ENCODE results near the gene RTN4RL2.

Gene RTN4RL2

GRCh38 chr11:57483562-57483918, 23.2 kb downstream of the RTN4RL2 start:
- H3K4me3 ChIP-seq (ENCODE audit: low read depth, low read length), result no peak overlapping the region
- TF ChIP-seq CTCF (IDR thresholded peaks at IDR 0.05; ENCODE audit: low read depth, low read length), result no peak
- no peak for DNase-seq (ENCODE audit: low read depth, low spot score)
- in situ Hi-C loops (cut with HindIII; ENCODE audit: low sequenced_read_pairs), result no loop called here

- in situ Hi-C loops (cut with HindIII; ENCODE audit: low sequenced_read_pairs), result no loop called here
- no peak for DNase-seq (ENCODE audit: low read depth, low spot score)
- H3K4me3 ChIP-seq (ENCODE audit: low read depth, low read length), result no peak overlapping the region
- TF ChIP-seq CTCF (IDR thresholded peaks at IDR 0.05; ENCODE audit: low read depth, low read length), result no peak
Measured at GRCh38 chr11:57484141-57484710, 23.9 kb downstream of the RTN4RL2 start.

- H3K4me3 ChIP-seq (ENCODE audit: low read depth, low read length), result no peak overlapping the region
- in situ Hi-C loops (cut with HindIII; ENCODE audit: low sequenced_read_pairs), result no loop called here
- no peak for TF ChIP-seq CTCF (IDR thresholded peaks at IDR 0.05; ENCODE audit: low read depth, low read length)
- no peak for DNase-seq (ENCODE audit: low read depth, low spot score)
Measured at GRCh38 chr11:57485217-57485990, 25.1 kb downstream of the RTN4RL2 start.

- no peak for TF ChIP-seq CTCF (IDR thresholded peaks at IDR 0.05; ENCODE audit: low read depth, low read length)
- in situ Hi-C loops (cut with HindIII; ENCODE audit: low sequenced_read_pairs), result no loop called here
- no peak overlapping the region for H3K4me3 ChIP-seq (ENCODE audit: low read depth, low read length)
- DNase-seq (ENCODE audit: low read depth, low spot score), result no peak
Measured at GRCh38 chr11:57487021-57487778, 26.9 kb downstream of the RTN4RL2 start.

GRCh38 chr11:57487920-57488659, 27.8 kb downstream of the RTN4RL2 start:
- no peak for DNase-seq (ENCODE audit: low read depth, low spot score)
- no peak overlapping the region for H3K4me3 ChIP-seq (ENCODE audit: low read depth, low read length)
- in situ Hi-C loops (cut with HindIII; ENCODE audit: low sequenced_read_pairs), result no loop called here
- TF ChIP-seq CTCF (IDR thresholded peaks at IDR 0.05; ENCODE audit: low read depth, low read length), result no peak
